GM12878 (cell line): ENCODE data around the gene ANXA3. TPM values are rescaled to one million over a fixed set of nuclear protein-coding genes. Genes with fewer than 3 reads are reported as not detected.

Experiments used
- ATAC-seq: fragments of 200-7000 bp; cut with Tn5 transposase; 3 replicates; pipeline ENCODE4 v1.9.1; 2020; ENCODE audit warnings: mild to moderate bottlenecking, moderate library complexity
- BruUV-seq: library from RNA; stranded (reverse); fragments of 400-500 nt; replicated peaks from 2 replicates; lab custom pipeline; 2021; lab: Mats Ljungman, UMichigan
- CTCF ChIA-PET: fragments of 300-600 bp; sonication (Branson Sonifier 250); formaldehyde crosslinking; extraction: SDS; loops from one replicate; lab custom pipeline; 2021; ENCODE audit warnings: inconsistent platforms; lab: Yijun Ruan, JAX
- POLR2A ChIA-PET: fragments of 350-600 bp; formaldehyde crosslinking; extraction: SDS; loops from one replicate; lab custom pipeline; 2021; ENCODE audit warnings: inconsistent platforms; lab: Charles Lee
- RAD21 ChIA-PET: fragments of 300-600 bp; sonication (Branson Sonifier 250); formaldehyde crosslinking; loops from one replicate; lab custom pipeline; 2023; ENCODE audit warnings: antibody characterized with exemption; ENCODE audit not compliant: unreplicated experiment; lab: Charles Lee
- SMC1A ChIA-PET: fragments of 300-600 bp; sonication (Branson Sonifier 250); formaldehyde crosslinking; loops from one replicate; lab custom pipeline; 2023; ENCODE audit not compliant: unreplicated experiment, uncharacterized antibody; lab: Charles Lee
- DNase-seq: peaks from one replicate; pipeline ENCODE4 v3.0.0-alpha.2; 2011; ENCODE audit warnings: low read depth, low spot score
- FAIRE-seq: peaks from 3 replicates; lab custom pipeline; 2011; peaks lifted over from hg19 to GRCh38; lab: Jason Lieb, UNC
- H2AFZ ChIP-seq: 2 replicates; pipeline ENCODE4 v1.6.0; 2011; ENCODE audit warnings: low read depth, low read length, control low read depth; ENCODE audit not compliant: control insufficient read depth
- H3K27ac ChIP-seq: 2 replicates; pipeline ENCODE4 v1.5.1; 2011; ENCODE audit warnings: control low read depth; ENCODE audit not compliant: control insufficient read depth, insufficient read depth
- H3K27me3 ChIP-seq, 2 experiments: replicated peaks in 1 of 2; 2 replicates each; pipeline versions ENCODE4 v1.6.0 to v1.6.1; 2011; ENCODE audit warnings: low read length in 1 of 2; ENCODE audit not compliant: control insufficient read depth in 2 of 2, insufficient read depth in 2 of 2
- H3K36me3 ChIP-seq, 2 experiments: 2 replicates each; pipeline ENCODE4 v1.5.1; 2011; ENCODE audit warnings: low read length in 1 of 2; ENCODE audit not compliant: control insufficient read depth in 2 of 2, insufficient read depth in 2 of 2
- H3K4me1 ChIP-seq: 2 replicates; pipeline ENCODE4 v1.6.1; 2011; ENCODE audit warnings: mild to moderate bottlenecking, low read length, moderate library complexity, mixed read lengths; ENCODE audit not compliant: control insufficient read depth, insufficient read depth
- H3K4me2 ChIP-seq: 2 replicates; pipeline ENCODE4 v1.6.0; 2011; ENCODE audit warnings: control low read depth; ENCODE audit not compliant: control insufficient read depth, insufficient read depth
- H3K4me3 ChIP-seq: fragments of 200-600 bp; sonication (generic); 2 replicates; pipeline ENCODE4 v1.5.1; 2016
- H3K79me2 ChIP-seq: 2 replicates; pipeline ENCODE4 v1.6.0; 2011; ENCODE audit warnings: low read length; ENCODE audit not compliant: control insufficient read depth, insufficient read depth
- H3K9ac ChIP-seq: 2 replicates; pipeline ENCODE4 v1.8.0; 2011; ENCODE audit warnings: low read length, control low read depth, mixed read lengths; ENCODE audit not compliant: control insufficient read depth, insufficient read depth
- H3K9me3 ChIP-seq: replicated peaks from 3 replicates; pipeline ENCODE4 v1.5.1; 2011; ENCODE audit warnings: mild to moderate bottlenecking, low read length; ENCODE audit not compliant: control insufficient read depth, insufficient read depth
- H4K20me1 ChIP-seq: 2 replicates; pipeline ENCODE4 v1.6.0; 2011; ENCODE audit not compliant: control insufficient read depth, insufficient read depth
- CEBPZ ChIP-seq: fragments of 150-350 bp; IDR thresholded peaks from 2 replicates; pipeline ENCODE4 v1.6.1; 2016; ENCODE audit warnings: low read depth, low read length
- CHD4 ChIP-seq: fragments of 200-600 bp; sonication (generic); IDR thresholded peaks from 2 replicates; pipeline ENCODE4 v1.6.1; 2016; ENCODE audit warnings: mild to moderate bottlenecking
- E2F4 ChIP-seq: IDR thresholded peaks from 2 replicates; pipeline ENCODE4 v1.6.1; 2012; ENCODE audit warnings: low read depth, low read length, improper control_type of control experiment
- EZH2 ChIP-seq: IDR thresholded peaks from 2 replicates; pipeline ENCODE4 v1.6.1; 2012; ENCODE audit warnings: low read depth, mild to moderate bottlenecking, control low read depth, inconsistent platforms, low read length, borderline replicate concordance; ENCODE audit not compliant: control insufficient read depth
- GABPA ChIP-seq: IDR thresholded peaks from 2 replicates; pipeline ENCODE4 v1.6.1; 2014; ENCODE audit warnings: antibody characterized with exemption, low read depth, mild to moderate bottlenecking, inconsistent platforms
- MYB ChIP-seq: fragments of 150-350 bp; IDR thresholded peaks from 2 replicates; pipeline ENCODE4 v1.6.1; 2014; ENCODE audit warnings: mild to moderate bottlenecking, low read depth, low read length, borderline replicate concordance
- NRF1 ChIP-seq: conservative IDR thresholded peaks from 2 replicates; pipeline ENCODE4 v1.6.1; 2011; ENCODE audit warnings: mild to moderate bottlenecking, low read depth, low read length, improper control_type of control experiment
- USF1 ChIP-seq: IDR thresholded peaks from 2 replicates; pipeline ENCODE4 v1.6.1; 2011; ENCODE audit warnings: borderline replicate concordance, low read depth, mild to moderate bottlenecking, moderate library complexity, mixed read lengths, low read length; ENCODE audit not compliant: insufficient read depth; ENCODE audit errors: extremely low read length
- YBX1 ChIP-seq: fragments of 450-650 bp; IDR thresholded peaks from 2 replicates; pipeline ENCODE4 v1.6.1; 2016; ENCODE audit warnings: antibody characterized with exemption
- ZBTB40 ChIP-seq: fragments of 450-650 bp; IDR thresholded peaks from 2 replicates; pipeline ENCODE4 v1.6.1; 2016; ENCODE audit warnings: mild to moderate bottlenecking, moderate library complexity, borderline replicate concordance
- WGBS: methylation state at CpG from one replicate; pipeline ENCODE4 v1.1.6; 2016; ENCODE audit warnings: low lambda C conversion rate; ENCODE audit not compliant: insufficient replicate concordance, insufficient coverage; ENCODE audit errors: missing lambda C conversion rate; 5-methylcytosine and 5-hydroxymethylcytosine counted together
- in situ Hi-C: fragments of 300-500 bp; cut with MboI; formaldehyde crosslinking; loops from 9 replicates; pipeline ENCODE4 v1.14.3; 2018; ENCODE audit warnings: mixed read lengths
- intact Hi-C: fragments of 100-400 bp; cut with micrococcal nuclease; formaldehyde crosslinking; loops from one replicate; pipeline ENCODE4 v1.14.2; 2022; ENCODE audit not compliant: unreplicated experiment
- polyA plus RNA-seq, 11 experiments: library from polyadenylated mRNA; depleted of rRNA in 4 of 11; unstranded in 6 of 11; stranded (reverse) in 5 of 11; fragments of >200 nt; fragmentation: Nextera tagmentation in 4 of 11; fragmentation: Illumina TruSeq in 1 of 11; extraction: Ambion mirVana in 4 of 11; extraction: Trizol in 1 of 11; gene quantifications; 1 replicate in 1 of 11; 2 replicates in 10 of 11; pipeline versions ENCODE4 v1.2.1 to v1.2.3, GENCODE V29; 2011 to 2016; ENCODE audit warnings: inconsistent platforms in 2 of 11, missing spikeins in 2 of 11, low read depth in 1 of 11
- total RNA-seq, 4 experiments: library from RNA; depleted of rRNA in 3 of 4; stranded (reverse); fragments of >200 nt in 3 of 4; fragmentation: Illumina TruSeq in 1 of 4; extraction: Trizol in 1 of 4; gene quantifications; 2 replicates each; pipeline versions ENCODE4 v1.2.1 to v1.2.3, GENCODE V29; 2013 to 2021

ANXA3 gene
- total and polyA plus RNA-seq, 10 of the 15 experiments (the other 5 are each of a cell fraction or from before 2014, with no cell fraction given), result 0.28 to 14.7 (median 0.91) TPM

- no peak for TF ChIP-seq ZBTB40
- no peak for TF ChIP-seq CHD4
These were observed 6.8 kb downstream of the ANXA3 start (continued) for GRCh38 chr4:78558410-78558809.

- BruUV-seq, result no TSS peak
- TF ChIP-seq GABPA (no peak), MYB (no peak), E2F4 (no peak), EZH2 (no peak), CEBPZ (no peak), USF1 (no peak), NRF1 (no peak), YBX1 (no peak)
These were observed 8.9 kb downstream of the ANXA3 start for GRCh38 chr4:78560296-78560963.

More at GRCh38 chr4:78560296-78560963, 8.9 kb downstream of the ANXA3 start:
- Histone ChIP-seq H3K36me3 (no peaks in the 10 kb centered on the region), H3K79me2 (no peaks in the 10 kb centered on the region), H3K9me3 (no peaks in the 10 kb centered on the region), H3K9ac (no peak overlapping the region), H3K4me3 (no peak overlapping the region), H3K4me1 (no peaks in the 10 kb centered on the region), H3K27ac (no peak overlapping the region), H3K4me2 (no peak overlapping the region), H3K27me3 (no peaks in the 10 kb centered on the region), H2AFZ (no peak overlapping the region), H4K20me1 (no peaks in the 10 kb centered on the region)
- ATAC-seq, result no peak
- WGBS, result 0% methylated on average over 2 of the region's 2 CpGs
- ChIA-PET RAD21 (no interaction called here), CTCF (interaction anchor here (1.9 kb wide), 1 partner anchor 501 kb away, joined by 4 read pairs; no protein-coding TSS in a partner anchor), POLR2A (no interaction called here), SMC1A (interaction anchor here (1.2 kb wide), 1 partner anchor 244 kb away, joined by 3 read pairs; no protein-coding TSS in a partner anchor)
- DNase-seq, result no peak
- in situ Hi-C loops (no loop called here), intact Hi-C loops (loop anchor here (10.0 kb wide), 1 partner anchor 506 kb away; the partner anchor contains the start of gene FRAS1)
- no peak for FAIRE-seq
